HS-27A (cell line): ENCODE data around the gene VWA3B.
"Not testable (repeated sequence)": the region's sequence is repeated elsewhere in the genome, so short reads cannot be mapped to it uniquely, and the experiment has no call there.

Experiments
- DNase-seq: peaks from one replicate; pipeline ENCODE4 v3.0.0-alpha.2; 2012; ENCODE audit warnings: low read depth, missing footprints

Gene VWA3B

DNA sequence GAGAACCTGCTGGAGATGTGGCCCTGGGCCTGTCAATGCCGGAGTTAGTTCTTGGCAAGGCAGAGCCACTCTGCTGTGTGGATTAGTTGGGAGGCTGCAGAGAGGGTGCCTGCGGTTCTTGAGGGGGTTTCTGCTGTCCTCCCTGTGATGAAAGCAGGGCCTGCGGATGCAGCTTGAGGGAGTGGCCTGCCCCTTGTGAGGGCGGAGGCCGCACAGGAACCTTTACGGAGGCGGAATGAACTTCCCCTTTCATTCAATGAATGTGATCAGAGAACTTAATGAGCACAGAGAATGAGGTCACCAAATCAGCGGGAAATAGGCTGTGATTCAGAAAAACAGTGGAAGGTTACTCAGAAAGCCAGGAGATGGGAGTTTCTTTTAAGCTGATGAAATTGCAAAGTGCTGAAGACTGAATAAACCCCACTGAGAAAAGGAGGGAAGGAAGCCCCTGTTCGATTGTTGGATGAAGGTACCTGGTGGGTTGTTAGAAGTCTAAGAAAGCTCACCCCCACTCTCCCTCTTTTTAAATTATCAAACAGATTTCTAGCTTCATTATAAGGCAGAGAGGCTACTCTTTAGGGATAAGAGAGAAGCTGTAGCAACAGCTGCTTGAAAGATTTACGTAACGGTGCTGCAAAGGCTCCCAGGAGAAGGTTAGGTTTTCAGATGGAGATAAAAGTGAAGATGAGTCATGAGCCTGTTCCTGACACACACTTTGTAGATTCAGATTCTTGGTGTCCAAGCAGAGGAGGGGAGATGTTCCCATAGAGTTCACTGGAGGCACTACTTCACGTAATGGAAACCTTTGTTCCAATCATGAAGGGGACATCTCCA is 47.4 kb downstream of the VWA3B start:
- no peak for DNase-seq

DNA sequence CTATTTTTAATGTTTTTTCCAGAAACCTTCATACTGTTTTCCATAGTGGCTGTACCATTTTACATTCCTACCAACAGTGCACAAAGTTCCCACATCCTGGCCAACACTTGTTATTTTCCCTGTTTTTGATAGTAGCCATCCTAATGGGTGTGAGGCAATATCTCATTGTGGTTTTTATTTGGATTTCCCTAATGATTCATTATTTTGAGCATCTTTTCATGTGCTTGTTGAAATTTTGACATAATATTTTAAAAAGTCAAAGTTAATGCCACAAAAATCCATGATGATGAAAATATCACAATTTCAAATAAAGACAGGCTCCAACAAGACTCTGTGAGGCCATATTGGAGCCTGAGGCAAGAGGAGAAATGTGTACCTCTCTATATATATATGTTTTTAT is 50.2 kb downstream of the VWA3B start:
- no peak for DNase-seq

DNA sequence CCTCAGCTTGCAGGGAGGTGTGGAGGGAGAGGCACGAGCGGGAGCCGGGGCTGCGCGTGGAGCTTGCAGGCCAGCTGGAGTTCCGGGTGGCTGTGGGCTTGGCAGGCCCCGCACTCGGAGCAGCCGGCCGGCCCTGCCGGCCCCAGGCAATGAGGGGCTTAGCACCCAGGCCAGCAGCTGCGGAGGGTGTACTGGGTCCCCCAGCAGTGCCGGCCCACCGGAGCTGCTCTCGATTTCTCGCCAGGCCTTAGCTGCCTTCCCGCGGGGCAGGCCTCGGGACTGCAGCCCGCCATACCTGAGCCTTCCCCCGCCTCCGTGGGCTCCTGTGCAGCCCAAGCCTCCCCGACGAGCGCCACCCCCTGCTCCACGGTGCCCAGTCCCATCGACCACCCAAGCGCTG is 52.0 kb downstream of the VWA3B start:
- not testable (repeated sequence) for DNase-seq

DNA sequence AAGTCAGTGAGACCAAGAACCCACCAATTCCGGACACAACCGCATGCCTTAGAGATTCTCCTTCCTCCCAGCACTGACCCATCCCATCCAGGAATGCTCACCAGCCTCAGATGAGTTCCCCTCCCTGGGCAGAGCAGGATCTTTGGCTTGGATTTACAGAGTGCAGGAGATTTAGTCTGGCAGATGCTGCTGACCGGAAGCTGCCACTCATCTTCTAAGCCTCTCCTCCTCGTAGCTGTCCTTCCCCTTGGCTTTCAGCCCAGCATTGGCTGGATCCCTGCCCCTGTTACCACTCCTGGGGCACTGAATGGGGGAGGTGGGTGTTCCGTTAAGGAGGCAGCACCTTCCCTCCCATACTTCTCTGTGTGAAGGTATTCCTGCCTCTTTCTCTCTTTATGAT is 53.2 kb downstream of the VWA3B start:
- DNase-seq: no peak

DNA sequence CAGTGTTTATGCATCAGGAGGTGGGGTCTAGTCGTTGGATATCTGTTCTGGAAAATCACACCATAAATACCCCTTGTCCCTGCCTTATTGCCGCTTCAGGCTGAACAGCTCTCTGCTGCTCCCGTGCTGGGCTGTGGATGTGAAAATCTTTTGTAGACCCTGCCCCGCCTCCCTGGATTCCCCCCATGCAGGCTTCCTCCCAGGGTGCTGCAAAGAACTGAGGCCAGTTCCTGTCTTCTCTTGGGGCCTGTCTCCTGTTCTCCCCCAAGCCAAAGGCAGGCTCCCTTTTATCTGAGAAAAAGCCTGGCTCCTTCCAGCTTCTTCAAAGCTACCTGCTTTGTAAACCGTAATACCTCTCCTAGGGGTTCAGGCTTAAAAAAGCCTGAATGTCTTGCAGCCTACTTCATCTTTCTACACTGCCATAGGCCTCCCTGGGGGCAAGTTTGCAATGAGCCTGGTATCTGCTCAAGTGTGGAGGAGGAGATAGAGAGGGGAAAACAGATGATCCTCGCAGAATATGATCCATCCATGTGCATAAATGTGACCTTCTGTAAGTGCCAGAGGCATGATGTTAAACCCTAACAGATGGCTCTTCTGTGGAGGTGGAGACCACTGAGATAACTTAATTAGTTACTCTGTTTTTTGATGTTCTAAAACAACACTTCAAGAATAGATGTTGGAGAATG is 55.3 kb downstream of the VWA3B start:
- DNase-seq: no peak

DNA sequence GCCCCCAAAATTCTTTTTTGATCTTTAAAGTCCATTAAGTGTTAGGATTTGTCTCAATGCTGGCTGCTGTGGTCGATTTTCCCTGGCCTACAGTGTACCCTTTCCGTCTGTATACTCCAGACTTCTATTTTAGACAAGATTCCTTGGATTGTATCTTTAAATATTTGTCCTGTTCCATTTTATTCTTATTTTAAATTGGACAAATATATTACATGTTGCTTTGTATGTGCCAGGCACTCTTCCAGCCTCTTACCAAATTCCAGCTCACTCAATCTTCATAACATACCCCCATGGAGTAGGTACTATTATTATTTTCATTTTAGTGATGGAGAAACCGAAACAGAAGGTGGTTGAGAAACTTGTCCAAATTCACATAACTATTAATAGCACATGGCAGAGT is 58.1 kb downstream of the VWA3B start:
- no peak for DNase-seq

DNA sequence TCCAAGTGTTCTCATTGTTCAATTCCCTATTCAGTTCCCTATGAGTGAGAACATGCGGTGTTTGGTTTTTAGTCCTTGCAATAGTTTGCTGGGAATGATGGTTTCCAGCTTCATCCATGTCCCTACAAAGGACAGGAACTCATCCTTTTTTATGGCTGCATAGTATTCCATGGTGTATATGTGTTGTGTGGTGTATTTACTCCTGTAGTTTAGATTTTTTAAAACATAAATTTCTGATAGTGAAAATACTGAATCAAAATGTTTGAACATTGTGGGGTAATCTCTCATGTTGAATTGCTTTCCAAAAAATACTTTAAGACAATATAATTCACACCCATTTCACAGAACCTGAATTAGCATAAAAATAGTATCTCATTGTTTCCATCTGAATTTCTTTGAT is 60.9 kb downstream of the VWA3B start:
- not testable (repeated sequence) for DNase-seq

DNA sequence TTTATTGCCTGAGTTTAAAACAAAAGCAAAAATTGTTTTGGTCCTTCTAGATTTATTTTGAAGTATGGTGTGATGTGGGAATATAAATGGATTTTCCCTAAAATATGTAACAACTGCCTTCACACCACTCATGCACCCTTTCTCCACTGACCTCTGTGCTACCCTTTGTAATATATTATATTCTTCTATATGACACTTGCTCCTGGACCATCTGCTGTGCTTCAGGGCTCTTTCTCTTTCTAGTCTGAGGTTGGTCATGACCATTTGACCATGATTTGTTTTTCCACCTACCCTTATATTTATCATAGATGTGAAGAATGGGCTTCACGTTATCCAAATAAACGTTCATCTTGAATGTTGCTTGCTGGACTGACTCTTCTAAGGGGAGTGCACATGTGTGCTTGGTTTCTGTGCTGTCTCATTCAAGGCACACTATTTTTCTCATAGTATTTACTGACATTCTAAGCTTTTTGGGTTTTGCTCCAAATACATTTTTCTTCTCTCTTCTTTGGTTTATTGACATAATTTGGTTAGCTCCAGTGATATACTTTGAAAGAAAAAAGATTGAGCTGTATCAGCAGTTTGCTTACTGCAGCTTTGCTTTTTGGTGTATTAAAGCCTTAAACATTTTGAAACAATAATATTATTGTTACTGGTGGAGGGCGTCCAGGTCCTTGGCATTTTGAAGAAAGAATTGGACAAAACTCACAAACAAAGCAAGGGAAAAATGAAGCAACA is 61.8 kb downstream of the VWA3B start:
- no peak for DNase-seq

DNA sequence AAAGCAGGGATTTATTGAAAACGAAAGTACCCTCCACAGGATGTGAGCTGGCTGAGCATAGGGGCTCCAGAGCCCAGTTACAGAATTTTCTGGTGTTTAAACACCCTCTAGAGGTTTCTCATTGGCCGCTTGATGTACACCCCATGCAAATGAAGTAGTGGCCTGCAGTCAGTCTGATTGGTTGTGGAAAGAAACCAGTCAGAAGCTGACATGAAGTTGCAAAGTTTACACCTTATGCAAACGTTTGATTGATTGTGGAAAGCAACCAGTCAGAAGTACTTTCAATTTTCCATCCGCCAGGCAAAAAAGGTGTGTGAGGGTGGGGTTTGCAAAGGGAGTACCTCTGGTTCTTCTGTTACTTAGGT is 62.3 kb downstream of the VWA3B start:
- DNase-seq: peak; percentile 41

DNA sequence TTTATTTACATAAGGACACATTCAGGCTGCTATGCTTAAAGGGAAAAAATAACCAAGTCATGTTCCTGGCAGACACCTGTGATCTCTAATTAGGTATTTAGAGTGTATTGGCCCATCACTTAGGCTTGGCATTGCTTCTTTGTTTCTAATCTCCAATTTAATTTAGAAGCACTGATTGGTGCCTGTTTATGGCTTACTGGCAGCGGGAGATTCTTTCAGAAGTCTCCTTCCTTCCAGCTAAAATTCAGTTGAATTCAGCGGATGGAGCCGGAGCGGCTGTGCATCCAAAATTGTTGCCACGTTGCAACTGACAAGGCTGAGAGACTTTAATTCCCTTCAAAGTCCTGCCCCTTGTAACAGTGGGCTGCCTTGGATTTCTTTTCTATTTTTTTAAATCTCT is 66.5 kb downstream of the VWA3B start:
- DNase-seq: no peak

DNA sequence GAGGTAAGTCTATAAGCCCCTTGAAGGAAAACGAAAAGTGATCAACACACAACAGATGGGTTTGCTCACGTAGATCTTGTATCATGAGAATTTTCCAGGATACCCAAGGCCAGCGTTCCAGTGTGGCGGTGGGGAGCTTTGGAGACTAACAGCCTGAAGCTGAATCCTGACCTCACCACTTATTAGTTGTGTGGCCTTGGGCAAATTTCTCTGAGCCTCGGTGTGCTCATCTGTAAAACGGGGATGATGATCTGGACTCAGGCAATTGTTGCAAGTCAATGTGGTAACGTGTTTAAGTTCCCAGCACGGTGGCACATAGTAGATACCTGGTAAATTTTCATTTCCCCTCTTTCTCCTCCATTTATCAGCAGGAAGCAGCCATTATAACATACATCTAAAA is 68.3 kb downstream of the VWA3B start:
- DNase-seq: no peak

DNA sequence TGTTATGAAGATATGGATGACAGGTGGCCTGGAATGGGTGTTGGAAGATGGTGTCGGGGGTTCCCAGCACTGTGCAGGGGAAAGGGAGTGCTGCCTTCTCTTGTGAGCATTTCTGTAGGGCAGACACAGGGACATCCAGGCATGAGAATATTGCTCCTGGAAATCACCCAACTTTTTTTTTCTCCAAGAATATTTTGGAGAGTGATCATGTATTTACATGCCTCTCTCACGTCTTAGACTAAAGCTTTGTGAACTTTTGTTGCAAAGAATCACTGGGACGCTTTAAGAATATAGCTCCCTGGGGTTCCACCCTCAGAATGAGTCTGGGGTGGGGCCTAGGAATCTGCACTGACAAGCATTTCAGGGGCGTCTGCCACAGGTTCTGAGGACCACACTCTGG is 68.7 kb downstream of the VWA3B start:
- no peak for DNase-seq

DNA sequence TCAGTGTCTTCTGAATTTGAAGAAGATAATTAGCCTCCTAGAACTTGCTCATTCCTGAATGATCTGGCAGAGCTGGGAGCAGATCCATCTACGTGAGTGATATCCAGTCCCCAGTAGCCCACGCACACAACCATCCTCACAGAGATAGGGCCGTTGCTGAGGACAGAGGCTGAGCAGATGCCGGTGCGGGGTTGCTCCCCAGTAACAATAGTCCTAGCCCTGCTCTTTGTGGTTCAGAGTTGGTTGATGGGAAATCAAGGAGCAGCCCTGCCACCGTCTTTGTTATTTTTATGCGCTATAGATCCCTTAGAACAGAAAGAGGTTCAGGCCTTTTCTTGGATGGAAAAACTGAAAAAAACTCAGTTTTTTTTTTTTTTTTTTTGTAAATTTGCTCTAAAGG is 69.3 kb downstream of the VWA3B start:
- no peak for DNase-seq

DNA sequence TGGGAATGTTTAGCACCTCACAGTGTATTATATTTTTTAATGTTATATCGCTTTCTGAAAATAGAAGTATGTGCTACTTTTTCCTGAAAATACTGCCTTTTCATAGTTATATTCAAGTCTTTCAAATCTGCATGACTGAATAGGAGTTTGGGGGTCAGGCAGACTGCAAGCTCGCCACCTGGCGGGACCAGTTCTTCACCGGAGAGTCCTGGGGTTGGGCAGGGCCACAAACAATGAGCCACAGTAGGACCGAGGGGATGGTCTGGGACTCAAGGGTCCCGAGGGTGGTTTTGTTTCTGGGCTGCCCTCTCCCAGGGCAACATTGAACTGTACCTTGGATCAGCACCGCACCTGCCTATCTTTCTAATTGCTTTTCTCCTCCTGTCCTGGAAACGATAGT is 70.6 kb downstream of the VWA3B start:
- DNase-seq: no peak

DNA sequence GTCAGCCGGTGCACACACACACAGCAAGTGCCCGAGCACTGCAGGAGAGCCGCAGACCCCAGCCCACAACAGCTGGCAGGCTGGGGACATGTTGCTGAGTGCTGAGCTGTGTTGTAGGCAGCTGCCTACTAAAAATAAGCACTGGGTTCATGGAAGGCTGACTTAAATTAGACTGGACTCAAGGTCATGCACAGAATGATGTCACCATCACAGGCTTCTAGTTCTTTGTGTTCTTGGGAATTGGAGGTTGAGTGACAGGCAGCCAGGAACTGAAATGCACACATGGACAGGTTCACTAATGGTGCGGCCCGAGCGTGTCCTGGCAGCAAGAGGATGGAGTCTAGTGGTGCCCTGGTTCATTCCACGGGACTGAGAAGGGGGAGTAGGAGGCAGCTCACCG is 71.3 kb downstream of the VWA3B start:
- no peak for DNase-seq

DNA sequence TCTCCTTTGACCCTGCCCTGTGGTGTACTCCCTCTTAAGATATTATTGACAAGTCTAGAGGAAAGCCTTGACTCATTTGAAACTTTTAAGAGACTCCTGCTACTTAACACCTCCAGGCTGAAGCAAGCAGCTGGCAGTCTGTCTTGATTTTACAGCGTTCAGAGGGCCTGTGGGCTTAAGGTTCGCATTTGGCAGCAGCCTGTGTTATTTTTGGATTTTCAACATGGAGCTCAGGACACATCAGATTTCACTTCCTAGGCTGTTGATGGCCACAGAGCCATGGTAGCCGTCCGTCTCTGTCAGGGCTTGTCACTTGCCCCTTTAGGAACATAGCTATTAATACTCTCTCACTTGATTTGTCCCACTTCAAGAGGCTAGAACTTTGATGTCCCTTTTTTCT is 73.6 kb downstream of the VWA3B start:
- DNase-seq: no peak

DNA sequence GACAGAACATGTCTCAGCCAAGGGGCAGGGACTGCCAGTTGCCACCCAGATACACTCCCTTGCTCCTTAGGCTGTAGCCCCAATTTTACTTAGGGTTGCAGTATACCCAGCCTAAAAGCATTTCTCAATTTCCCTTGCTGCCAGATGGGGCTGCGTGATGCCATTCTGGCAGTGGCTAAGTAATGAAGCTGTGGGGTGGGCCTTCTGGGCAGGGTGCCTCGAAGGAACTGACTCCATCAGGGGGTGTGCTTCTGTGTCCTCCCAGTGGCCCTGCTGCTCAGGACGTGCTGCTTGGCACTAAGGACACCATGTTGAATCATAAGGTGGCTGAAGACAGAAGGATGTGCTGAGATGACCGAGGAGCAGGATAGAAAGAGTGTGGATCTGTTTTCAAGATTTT is 74.2 kb downstream of the VWA3B start:
- no peak for DNase-seq

DNA sequence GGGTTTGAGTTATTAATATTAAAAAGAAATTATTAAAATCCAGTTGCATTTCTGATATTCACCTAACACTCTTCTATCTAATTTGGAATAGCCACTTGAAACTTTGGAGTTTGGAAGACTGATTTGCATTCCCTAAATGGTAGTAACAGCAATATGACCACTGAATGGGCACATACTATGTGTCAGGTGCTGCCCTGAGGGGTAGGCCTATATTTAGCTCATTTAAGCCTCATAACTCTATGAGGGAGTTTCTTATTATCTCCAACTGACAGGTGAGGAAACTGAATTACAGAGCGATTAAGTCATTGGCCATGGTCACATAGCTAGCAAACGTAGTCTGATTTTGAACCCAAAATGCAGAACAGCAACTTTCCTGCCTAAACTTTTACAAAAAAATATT is 77.3 kb downstream of the VWA3B start:
- no peak for DNase-seq

DNA sequence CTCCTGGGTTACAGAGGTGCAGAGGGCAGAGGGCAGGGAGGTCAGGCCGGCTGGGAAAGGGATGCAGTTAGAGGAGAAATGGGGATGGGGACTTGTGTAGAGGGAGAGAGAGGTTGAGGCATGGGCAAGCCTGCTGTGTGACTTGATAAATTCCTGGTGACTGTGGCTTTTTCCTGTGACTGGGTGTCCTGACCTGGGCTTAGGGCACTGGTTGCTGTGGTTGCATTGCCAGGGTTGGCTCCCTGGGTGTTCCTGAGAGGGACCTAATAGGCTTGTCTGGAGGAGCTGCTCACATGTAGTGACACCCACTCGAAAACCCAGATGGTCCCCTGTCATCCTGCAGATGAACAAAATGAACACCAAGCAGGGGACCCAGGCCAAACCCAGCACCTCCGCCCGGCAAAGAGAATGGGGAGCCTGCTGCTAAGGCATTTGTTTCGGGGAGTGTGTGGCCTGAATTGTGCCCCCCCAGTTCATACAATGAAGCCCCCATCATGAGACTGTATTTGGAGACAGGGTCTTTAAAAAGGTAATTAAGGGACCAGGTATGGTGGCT is 78.6 kb downstream of the VWA3B start:
- DNase-seq: no peak

DNA sequence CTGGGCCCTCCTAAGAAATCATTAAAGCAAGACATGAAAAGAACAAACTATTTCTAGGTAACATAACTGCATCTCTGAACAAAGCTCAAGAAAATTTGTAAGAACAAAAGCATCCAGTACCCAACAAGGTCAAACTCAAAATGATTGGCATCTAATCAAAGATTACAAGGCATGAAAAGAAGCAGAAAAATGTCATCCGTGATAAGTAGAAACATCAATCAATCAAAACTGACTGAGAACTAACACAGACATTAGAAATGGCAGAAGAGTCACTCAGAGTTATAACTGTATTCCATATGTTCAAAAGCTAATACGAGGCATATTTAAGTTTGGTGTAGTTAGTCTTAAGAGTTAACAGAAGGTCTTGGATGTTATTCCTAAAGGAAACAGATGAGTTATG is 80.9 kb downstream of the VWA3B start:
- DNase-seq: no peak

DNA sequence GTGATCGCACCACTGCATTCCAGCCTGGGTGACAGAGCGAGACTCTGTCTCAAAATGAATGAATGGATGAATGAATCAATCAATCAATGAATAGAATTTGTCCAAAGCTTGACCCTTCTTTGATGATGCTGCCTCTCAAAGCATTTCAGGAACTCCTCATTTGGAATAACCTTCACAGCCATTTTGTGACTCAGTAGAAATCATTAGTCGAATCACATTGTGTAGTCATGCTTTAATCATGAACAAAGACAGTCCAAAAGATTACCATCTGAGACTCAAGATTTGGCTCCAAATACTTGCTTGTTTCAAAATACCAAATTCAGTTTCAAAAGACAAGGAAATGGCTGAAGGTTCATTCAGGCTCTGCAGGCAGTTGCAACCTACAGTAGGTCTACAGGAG is 83.1 kb downstream of the VWA3B start:
- DNase-seq: no peak

DNA sequence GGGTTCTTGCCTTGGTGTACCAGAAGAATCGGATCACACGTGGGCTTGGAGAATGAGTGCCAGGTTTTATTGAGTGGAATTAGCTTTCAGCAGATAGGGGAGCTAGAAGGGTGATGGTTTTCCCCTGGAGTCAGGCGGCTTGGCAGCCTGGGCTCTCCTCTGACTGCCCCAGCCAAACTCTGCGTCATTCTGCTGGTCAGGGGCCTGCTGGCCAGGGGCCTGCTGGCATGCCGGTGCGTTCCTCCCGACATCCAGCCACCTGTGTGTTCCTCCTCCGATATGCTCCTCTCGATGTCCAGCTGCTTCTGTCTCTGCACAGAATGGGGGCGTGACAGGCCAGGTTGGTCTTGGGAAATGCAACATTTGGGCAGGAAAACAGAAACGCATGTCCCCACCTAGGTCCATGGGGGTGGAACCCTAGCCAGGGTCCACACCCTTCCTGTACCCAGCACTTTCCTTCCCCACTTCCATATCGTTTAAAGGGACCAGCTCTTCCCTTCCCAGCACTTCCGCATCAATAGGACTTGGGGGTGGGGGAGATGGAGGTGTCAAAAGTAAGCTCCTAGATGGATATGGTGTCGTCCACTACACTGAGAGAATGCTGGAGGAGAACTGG is 85.3 kb downstream of the VWA3B start:
- DNase-seq: no peak
